GM10266 (cell line): ENCODE data around the gene RBL2.
"Not testable (repeated sequence)": the region's sequence is repeated elsewhere in the genome, so short reads cannot be mapped to it uniquely, and the experiment has no call there.

Source experiments
- DNase-seq: peaks from one replicate; pipeline ENCODE4 v3.0.0; 2012; ENCODE audit errors: extremely low spot score
- TF ChIP-seq, protein P1 (sequence below): IDR thresholded peaks from 2 replicates; pipeline ENCODE4 v1.5.1; 2012; ENCODE audit warnings: mild to moderate bottlenecking, low read depth; ENCODE audit not compliant: control insufficient read depth, insufficient read depth; ENCODE audit errors: missing control alignments

RBL2 gene

DNA sequence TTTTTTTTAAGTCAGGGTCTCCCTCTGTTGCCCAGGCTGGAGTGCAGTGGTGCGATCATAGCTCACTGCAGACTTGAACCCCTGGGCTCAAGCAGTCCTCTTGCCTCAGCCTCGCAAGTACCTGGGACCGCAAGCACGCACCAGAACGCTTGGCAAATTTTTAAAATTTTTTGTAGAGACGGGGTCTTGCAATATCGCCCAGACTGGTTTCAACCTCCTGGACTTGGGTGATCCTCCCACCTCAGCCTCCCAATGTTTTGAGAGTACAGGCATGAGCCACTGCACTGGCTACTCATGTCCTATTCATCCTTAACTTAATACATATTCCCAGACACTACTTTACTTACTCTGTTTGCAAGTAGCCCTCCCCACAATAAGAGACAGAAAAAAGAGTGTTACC lies 16.3 kb upstream of the RBL2 start:
- TF ChIP-seq, protein P1, sequence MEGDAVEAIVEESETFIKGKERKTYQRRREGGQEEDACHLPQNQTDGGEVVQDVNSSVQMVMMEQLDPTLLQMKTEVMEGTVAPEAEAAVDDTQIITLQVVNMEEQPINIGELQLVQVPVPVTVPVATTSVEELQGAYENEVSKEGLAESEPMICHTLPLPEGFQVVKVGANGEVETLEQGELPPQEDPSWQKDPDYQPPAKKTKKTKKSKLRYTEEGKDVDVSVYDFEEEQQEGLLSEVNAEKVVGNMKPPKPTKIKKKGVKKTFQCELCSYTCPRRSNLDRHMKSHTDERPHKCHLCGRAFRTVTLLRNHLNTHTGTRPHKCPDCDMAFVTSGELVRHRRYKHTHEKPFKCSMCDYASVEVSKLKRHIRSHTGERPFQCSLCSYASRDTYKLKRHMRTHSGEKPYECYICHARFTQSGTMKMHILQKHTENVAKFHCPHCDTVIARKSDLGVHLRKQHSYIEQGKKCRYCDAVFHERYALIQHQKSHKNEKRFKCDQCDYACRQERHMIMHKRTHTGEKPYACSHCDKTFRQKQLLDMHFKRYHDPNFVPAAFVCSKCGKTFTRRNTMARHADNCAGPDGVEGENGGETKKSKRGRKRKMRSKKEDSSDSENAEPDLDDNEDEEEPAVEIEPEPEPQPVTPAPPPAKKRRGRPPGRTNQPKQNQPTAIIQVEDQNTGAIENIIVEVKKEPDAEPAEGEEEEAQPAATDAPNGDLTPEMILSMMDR: no peak
- no peak for DNase-seq

DNA sequence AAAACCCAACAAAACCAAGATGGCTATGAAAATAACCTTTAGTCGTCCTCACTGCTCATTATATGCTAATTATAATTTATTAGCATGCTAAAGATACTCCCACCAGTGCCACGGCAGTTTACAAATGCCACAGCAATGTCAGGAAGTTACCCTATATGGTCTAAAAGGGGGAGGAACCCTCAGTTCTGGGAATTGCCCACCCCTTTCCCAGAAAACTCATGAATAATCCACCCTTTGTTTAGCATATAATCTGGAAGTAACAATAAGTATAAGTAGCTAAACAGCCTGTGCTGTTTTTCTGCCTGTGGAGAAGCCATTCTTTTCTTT lies 14.9 kb upstream of the RBL2 start:
- not testable (repeated sequence) for DNase-seq

DNA sequence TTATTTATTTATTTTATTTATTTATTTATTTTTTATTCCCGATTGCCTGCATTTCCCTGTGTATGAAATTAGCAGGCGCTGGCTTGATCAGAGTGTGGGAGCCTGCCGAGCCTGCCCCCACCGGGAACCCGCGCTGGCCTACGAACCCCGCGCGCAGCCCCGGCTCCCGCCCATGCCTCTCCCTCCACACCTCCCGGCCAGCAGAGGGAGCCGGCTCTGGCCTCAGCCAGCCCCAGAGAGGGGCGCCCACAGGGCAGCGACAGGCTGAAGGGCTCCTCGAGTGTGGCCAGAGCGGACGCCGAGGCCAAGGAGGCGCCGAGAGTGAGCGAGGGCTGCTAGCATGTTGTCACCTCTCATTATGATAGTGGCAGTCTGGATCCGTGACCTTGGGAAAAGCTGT lies 13.0 kb upstream of the RBL2 start:
- TF ChIP-seq, protein P1: no peak
- no peak for DNase-seq

DNA sequence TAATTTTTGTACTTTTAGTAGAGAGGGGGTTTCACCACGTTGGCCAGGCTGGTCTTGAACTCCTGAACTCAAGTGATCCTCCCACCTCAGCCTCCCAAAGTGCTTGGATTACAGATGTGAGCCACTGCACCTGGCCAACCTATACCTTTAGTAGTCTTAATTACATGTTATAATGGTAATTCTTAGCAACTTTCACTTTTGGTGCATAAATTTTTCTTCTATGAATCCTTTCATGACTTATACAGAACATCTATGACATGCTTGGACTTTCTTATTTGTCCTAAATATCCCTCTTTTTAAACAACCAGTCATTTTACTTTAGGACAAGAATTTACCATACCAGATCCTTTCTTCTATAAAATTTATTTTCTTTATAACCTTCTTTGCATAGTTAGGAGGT lies 10.3 kb upstream of the RBL2 start:
- DNase-seq: not testable (repeated sequence)

DNA sequence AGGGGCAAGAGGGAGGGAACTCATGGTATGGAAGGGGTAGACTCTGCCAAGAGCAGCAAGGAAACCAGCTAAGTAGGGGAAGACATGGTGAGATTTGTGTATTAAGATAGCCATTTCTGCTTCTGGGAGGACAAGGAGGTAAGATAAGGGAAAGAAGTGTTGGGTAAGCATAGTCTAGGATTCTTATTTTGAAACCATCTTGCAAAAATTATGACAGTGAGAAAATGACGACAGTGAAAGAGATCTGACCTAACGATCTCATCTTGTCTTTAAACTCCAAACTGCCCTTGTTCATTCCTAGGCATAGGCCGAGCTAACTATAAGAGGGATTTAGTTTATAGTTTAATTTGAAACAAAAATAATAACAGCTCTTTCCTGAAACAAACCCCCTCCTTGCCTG lies 5.6 kb upstream of the RBL2 start:
- DNase-seq: no peak
- TF ChIP-seq, protein P1: no peak

DNA sequence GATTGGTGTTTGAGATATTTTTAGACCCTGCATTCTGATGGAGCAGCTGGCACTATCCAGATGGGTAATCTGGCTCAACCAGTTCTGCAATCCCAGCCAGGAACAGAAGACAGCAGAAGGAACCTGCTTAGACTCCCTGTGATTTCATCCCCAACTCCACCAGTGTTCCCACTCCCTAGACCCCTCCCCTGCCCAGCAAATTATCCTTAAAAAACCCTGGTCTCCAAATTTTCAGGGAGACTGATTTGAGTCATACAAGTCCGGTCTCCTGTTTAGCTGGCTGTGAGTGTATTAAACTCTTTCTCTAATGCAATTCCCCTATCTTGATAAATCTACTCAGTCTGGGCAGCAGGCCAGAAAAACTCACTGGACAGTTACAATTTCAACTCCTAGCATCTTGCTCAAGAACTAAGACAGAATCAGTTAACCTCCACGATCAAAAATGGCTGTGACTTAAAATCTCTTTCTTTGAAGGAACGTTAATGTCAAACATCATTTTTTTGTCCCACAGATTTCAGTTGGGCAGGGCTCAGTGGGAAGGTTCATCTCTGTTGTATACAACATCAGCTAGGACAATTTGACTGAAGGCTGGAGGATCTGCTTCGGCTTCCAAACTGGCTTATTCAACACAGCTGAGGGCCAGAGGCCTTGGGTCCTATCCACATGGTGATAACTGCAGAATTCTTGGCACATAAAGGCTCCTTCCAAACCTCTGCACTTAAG lies 4.9 kb upstream of the RBL2 start:
- DNase-seq: no peak
- TF ChIP-seq, protein P1: no peak

DNA sequence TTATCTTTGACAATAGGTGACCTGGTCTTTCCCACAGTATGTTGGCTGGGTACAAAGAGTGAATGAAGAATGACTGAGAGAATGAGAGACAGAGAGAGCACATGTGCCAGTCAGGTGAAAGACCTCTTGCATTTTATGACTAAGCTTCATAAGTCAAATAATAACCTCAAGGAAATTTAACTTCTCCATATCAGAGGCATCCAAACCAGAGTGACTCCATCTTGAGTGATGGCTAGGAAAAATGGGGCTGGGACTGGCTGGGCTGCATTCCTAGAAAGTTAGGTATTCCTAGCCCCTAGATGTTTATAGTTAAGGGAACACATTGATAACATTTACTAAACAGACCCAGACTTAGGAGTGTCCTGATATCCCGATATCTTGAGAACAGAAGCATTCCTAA lies 3.9 kb upstream of the RBL2 start:
- TF ChIP-seq, protein P1: no peak
- DNase-seq: no peak

DNA sequence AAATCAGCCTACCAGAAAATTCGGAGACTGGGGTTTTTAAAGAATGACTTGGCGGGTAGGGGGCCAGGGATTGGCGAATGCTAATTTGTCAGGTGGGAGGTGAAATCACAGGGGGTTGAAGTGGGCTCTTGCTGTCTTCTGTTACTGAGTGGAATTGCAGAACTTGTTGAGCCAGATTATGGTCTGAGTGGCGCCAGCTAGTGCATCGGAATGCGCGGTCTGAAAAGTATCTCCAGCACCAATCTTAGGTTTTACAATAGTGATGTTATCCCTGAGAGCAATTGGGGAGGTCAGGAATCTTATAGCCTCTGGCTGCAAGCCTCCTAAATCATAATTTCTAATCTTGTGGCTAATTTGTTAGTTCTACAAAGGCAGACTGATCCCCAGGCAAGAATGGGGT lies 762 bp upstream of the RBL2 start:
- TF ChIP-seq, protein P1: no peak
- DNase-seq: no peak
